ENCODE measurements around the gene TEAD1. TPM values are rescaled to one million over a fixed set of nuclear protein-coding genes. Genes with fewer than 3 reads are reported as not detected.

TEAD1 gene
- total and polyA plus RNA-seq, 2 experiments from 2014 or later, result 24.5 to 103 TPM

- Histone ChIP-seq H3K4me3 (no peak overlapping the region), H3K27ac (ENCODE audit: low read depth) (no peak overlapping the region), H3K79me2 (replicated peaks; ENCODE audit: insufficient read depth) (peaks cover 100% of the 10 kb centered on the region), H3K9me2 (ENCODE audit: insufficient read depth) (no peaks in the 10 kb centered on the region), H4K20me1 (replicated peaks; ENCODE audit: insufficient read depth) (peaks cover 83% of the 10 kb centered on the region), H3F3A (replicated peaks; ENCODE audit: low read depth) (no peaks in the 10 kb centered on the region), H3K36me3 (ENCODE audit: insufficient read depth) (no peaks in the 10 kb centered on the region), H2AFZ (no peak overlapping the region), H3K4me2 (peak overlapping the region; percentile 42; the same call in 1 of the 2 replicates), H3K27me3 (ENCODE audit: insufficient read depth) (no peaks in the 10 kb centered on the region), H3K4me1 (ENCODE audit: insufficient read depth) (peaks cover 88% of the 10 kb centered on the region)
- no peak for DNase-seq (ENCODE audit: low spot score)
- Mint-ChIP-seq H3K27ac (no peak overlapping the region), H3K36me3 (ENCODE audit: low read depth) (no peaks in the 10 kb centered on the region), H3K9me3 (no peaks in the 10 kb centered on the region), H3K4me3 (no peak overlapping the region), H3K4me1 (peaks cover 91% of the 10 kb centered on the region), H3K27me3 (ENCODE audit: insufficient read depth, low read depth, poor library complexity) (peaks cover 13% of the 10 kb centered on the region)
- no peak for ATAC-seq
- TF ChIP-seq ETS1 (IDR thresholded peaks at IDR 0.05) (no peak), ZNF462 (CRISPR knock-in tag; IDR thresholded peaks at IDR 0.05) (no peak), STAT1 (IDR thresholded peaks at IDR 0.05; ENCODE audit: unreplicated experiment) (no peak), CREB1 (CRISPR knock-in tag; IDR thresholded peaks at IDR 0.05; ENCODE audit: low read depth) (no peak), POLR2AphosphoS5 (IDR thresholded peaks at IDR 0.05; ENCODE audit: low read depth) (no peak), REST (IDR thresholded peaks at IDR 0.05; ENCODE audit: unreplicated experiment) (no peak), CTCF (conservative IDR thresholded peaks at IDR 0.05; ENCODE audit: low read depth in 2 of 2) (no peak)
These were observed 21.1 kb downstream of the TEAD1 start for GRCh38 chr11:12695221-12695794.
